HEK293 (cell line): ENCODE measurements around the gene LPIN1.

Source experiments
- CTCF ChIA-PET: fragments of 350-600 bp; formaldehyde crosslinking; extraction: SDS; loops from one replicate; lab custom pipeline; 2021; ENCODE audit warnings: antibody characterized with exemption; lab: Yijun Ruan, JAX
- POLR2A ChIA-PET: fragments of 300-600 bp; formaldehyde crosslinking; extraction: SDS; loops from one replicate; lab custom pipeline; 2020; ENCODE audit warnings: antibody characterized with exemption, inconsistent platforms; lab: Yijun Ruan, JAX
- H3K27ac ChIP-seq: fragments of 200-500 bp; sonication (Bioruptor generic); 2 replicates; pipeline ENCODE4 v1.5.1; 2014; ENCODE audit warnings: low read depth, low read length, control low read depth, inconsistent platforms; ENCODE audit errors: extremely low read depth
- H3K36me3 ChIP-seq, 2 experiments: fragments of 200-500 bp in 1 of 2; sonication (Bioruptor generic) in 1 of 2; 1 replicate in 1 of 2; 2 replicates in 1 of 2; pipeline ENCODE4 v1.5.1; 2014 to 2017; ENCODE audit warnings: inconsistent platforms in 2 of 2, low read length in 2 of 2; ENCODE audit not compliant: control insufficient read depth in 2 of 2, insufficient read depth in 1 of 2
- H3K4me1 ChIP-seq: fragments of 200-500 bp; sonication (Bioruptor generic); 2 replicates; pipeline ENCODE4 v1.5.1; 2014; ENCODE audit warnings: mild to moderate bottlenecking, low read length, inconsistent platforms; ENCODE audit not compliant: control insufficient read depth, insufficient read depth
- H3K4me3 ChIP-seq: 2 replicates; pipeline ENCODE4 v1.5.1; 2011; ENCODE audit warnings: low read depth, mild to moderate bottlenecking, control low read depth, low read length, moderate library complexity
- H3K9me3 ChIP-seq: fragments of 200-500 bp; sonication (Bioruptor generic); 2 replicates; pipeline ENCODE4 v1.5.1; 2014; ENCODE audit warnings: low read depth, low read length, inconsistent platforms; ENCODE audit not compliant: control insufficient read depth, insufficient read depth
- GLIS2 ChIP-seq: fragments of 450-650 bp; formaldehyde crosslinking; IDR thresholded peaks from 2 replicates; pipeline ENCODE4 v1.5.1; 2016; ENCODE audit warnings: missing biosample characterization, missing genetic modification characterization
- KLF10 ChIP-seq: fragments of 450-650 bp; IDR thresholded peaks from 2 replicates; pipeline ENCODE4 v1.5.1; 2018; ENCODE audit warnings: missing biosample characterization, mild to moderate bottlenecking, missing genetic modification characterization
- SALL2 ChIP-seq: fragments of 450-650 bp; formaldehyde crosslinking; IDR thresholded peaks from 2 replicates; pipeline ENCODE4 v1.5.0; 2017; ENCODE audit warnings: missing biosample characterization, mild to moderate bottlenecking, missing genetic modification characterization, borderline replicate concordance
- SP7 ChIP-seq: fragments of 450-650 bp; formaldehyde crosslinking; IDR thresholded peaks from 2 replicates; pipeline ENCODE4 v1.5.1; 2016; ENCODE audit warnings: missing biosample characterization, missing genetic modification characterization
- TCF7L2 ChIP-seq: IDR thresholded peaks from 2 replicates; pipeline ENCODE4 v1.6.1; 2011; ENCODE audit warnings: low read depth, mild to moderate bottlenecking, inconsistent platforms, low read length, moderate library complexity, borderline replicate concordance
- WT1 ChIP-seq: fragments of 450-650 bp; formaldehyde crosslinking; IDR thresholded peaks from 2 replicates; pipeline ENCODE4 v1.5.1; 2016; ENCODE audit warnings: missing biosample characterization, missing genetic modification characterization
- ZBTB17 ChIP-seq: fragments of 450-650 bp; formaldehyde crosslinking; IDR thresholded peaks from 2 replicates; pipeline ENCODE4 v1.5.1; 2016; ENCODE audit warnings: missing biosample characterization, missing genetic modification characterization
- ZIC2 ChIP-seq: fragments of 450-650 bp; formaldehyde crosslinking; IDR thresholded peaks from 2 replicates; pipeline ENCODE4 v1.5.1; 2016; ENCODE audit warnings: missing biosample characterization, missing genetic modification characterization
- ZNF121 ChIP-seq: fragments of 450-650 bp; formaldehyde crosslinking; IDR thresholded peaks from 2 replicates; pipeline ENCODE4 v1.5.1; 2016; ENCODE audit warnings: missing biosample characterization, missing genetic modification characterization
- ZNF19 ChIP-seq: fragments of 450-650 bp; formaldehyde crosslinking; IDR thresholded peaks from 2 replicates; pipeline ENCODE4; 2016; ENCODE audit warnings: missing biosample characterization, missing genetic modification characterization, low read depth
- ZNF223 ChIP-seq: fragments of 450-650 bp; formaldehyde crosslinking; IDR thresholded peaks from 2 replicates; pipeline ENCODE4 v1.5.1; 2016; ENCODE audit warnings: missing biosample characterization, missing genetic modification characterization
- ZNF335 ChIP-seq: fragments of 450-650 bp; formaldehyde crosslinking; conservative IDR thresholded peaks from 2 replicates; pipeline ENCODE4 v1.5.1; 2016; ENCODE audit warnings: missing biosample characterization, missing genetic modification characterization
- ZNF341 ChIP-seq: fragments of 450-650 bp; formaldehyde crosslinking; IDR thresholded peaks from 2 replicates; pipeline ENCODE4; 2016; ENCODE audit warnings: low read depth, missing biosample characterization, missing genetic modification characterization
- ZNF560 ChIP-seq: fragments of 450-650 bp; formaldehyde crosslinking; IDR thresholded peaks from 2 replicates; pipeline ENCODE4 v1.5.1; 2017; ENCODE audit warnings: missing biosample characterization, missing genetic modification characterization, borderline replicate concordance
- ZNF600 ChIP-seq: fragments of 450-650 bp; formaldehyde crosslinking; IDR thresholded peaks from 2 replicates; pipeline ENCODE4 v1.5.1; 2016; ENCODE audit warnings: missing biosample characterization, missing genetic modification characterization
- ZNF660 ChIP-seq: fragments of 450-650 bp; IDR thresholded peaks from 2 replicates; pipeline ENCODE4 v1.5.1; 2018; ENCODE audit warnings: missing biosample characterization, mild to moderate bottlenecking, missing genetic modification characterization
- ZNF843 ChIP-seq: fragments of 450-650 bp; formaldehyde crosslinking; IDR thresholded peaks from 2 replicates; pipeline ENCODE4 v1.5.1; 2016; ENCODE audit warnings: missing biosample characterization, missing genetic modification characterization
- ZSCAN23 ChIP-seq: fragments of 450-650 bp; formaldehyde crosslinking; IDR thresholded peaks from 2 replicates; pipeline ENCODE4 v1.5.1; 2016; ENCODE audit warnings: missing biosample characterization, missing genetic modification characterization
- TF ChIP-seq, protein P1 (sequence below): fragments of 450-650 bp; formaldehyde crosslinking; IDR thresholded peaks from 2 replicates; pipeline ENCODE4 v1.5.1; 2016; ENCODE audit warnings: missing biosample characterization, missing genetic modification characterization
- TF ChIP-seq, protein P2 (sequence below): fragments of 450-650 bp; formaldehyde crosslinking; IDR thresholded peaks from 2 replicates; pipeline ENCODE4 v1.5.1; 2017; ENCODE audit warnings: missing biosample characterization, missing genetic modification characterization
- TF ChIP-seq, protein P3 (sequence below): fragments of 450-650 bp; formaldehyde crosslinking; IDR thresholded peaks from 2 replicates; pipeline ENCODE4 v1.5.1; 2016; ENCODE audit warnings: missing biosample characterization, missing genetic modification characterization, borderline replicate concordance
- TF ChIP-seq, protein P4 (sequence below): fragments of 450-650 bp; formaldehyde crosslinking; IDR thresholded peaks from 2 replicates; pipeline ENCODE4 v1.5.1; 2016; ENCODE audit warnings: missing biosample characterization, missing genetic modification characterization

The LPIN1 gene

DNA sequence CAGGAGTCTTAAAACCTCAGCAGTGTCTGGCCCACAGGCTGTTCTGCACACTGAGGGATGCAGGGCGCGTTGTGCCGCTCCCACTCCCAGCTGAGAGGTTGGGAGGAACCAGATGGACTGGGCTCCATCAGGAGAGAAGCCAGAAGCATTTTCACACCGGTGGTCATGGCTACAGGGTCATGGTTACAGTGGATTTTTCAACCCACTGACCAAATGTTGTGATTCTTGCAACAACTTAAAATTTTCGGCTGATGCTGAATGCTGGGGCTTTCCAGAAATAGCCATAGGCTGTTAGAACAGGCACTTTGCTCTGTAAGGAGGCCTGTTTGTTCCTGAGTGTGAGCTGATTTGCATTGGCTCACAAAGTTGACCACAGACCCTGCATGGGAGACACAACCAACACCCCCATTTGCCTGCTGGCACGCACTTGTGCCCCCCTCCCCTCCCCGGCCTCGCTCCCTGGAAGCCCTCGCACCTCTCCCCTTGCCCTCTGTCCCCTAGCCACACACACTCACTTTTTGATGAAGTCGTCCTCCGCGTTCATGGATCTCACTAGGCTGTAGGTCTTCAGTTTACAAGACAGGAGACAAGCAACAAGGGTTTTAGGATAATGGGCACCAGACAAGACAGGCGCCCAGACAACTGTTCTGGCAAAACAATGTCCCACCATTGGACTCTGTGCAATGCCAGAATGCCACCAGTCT lies 3.4 kb downstream of the LPIN1 start:
- H3K9me3 ChIP-seq: no peaks in the 10 kb centered on the region
- no peaks in the 10 kb centered on the region for H3K36me3 ChIP-seq
- TF ChIP-seq SP7 (tag by site-specific recombination) (no peak), ZNF341 (tag by site-specific recombination) (peak; percentile 57), ZNF600 (tag by site-specific recombination) (peak; percentile 71; the same call in 1 of the 2 replicates), ZNF121 (tag by site-specific recombination) (no peak), ZNF335 (tag by site-specific recombination) (peak; percentile 51), ZIC2 (peak; percentile 16; the same call in 1 of the 2 replicates), WT1 (tag by site-specific recombination) (no peak)
- TF ChIP-seq, protein P1, sequence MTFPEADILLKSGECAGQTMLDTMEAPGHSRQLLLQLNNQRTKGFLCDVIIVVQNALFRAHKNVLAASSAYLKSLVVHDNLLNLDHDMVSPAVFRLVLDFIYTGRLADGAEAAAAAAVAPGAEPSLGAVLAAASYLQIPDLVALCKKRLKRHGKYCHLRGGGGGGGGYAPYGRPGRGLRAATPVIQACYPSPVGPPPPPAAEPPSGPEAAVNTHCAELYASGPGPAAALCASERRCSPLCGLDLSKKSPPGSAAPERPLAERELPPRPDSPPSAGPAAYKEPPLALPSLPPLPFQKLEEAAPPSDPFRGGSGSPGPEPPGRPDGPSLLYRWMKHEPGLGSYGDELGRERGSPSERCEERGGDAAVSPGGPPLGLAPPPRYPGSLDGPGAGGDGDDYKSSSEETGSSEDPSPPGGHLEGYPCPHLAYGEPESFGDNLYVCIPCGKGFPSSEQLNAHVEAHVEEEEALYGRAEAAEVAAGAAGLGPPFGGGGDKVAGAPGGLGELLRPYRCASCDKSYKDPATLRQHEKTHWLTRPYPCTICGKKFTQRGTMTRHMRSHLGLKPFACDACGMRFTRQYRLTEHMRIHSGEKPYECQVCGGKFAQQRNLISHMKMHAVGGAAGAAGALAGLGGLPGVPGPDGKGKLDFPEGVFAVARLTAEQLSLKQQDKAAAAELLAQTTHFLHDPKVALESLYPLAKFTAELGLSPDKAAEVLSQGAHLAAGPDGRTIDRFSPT (tag by site-specific recombination): 0 out of 2 replicates have a peak, but pooled peaks have one; percentile 7
- TF ChIP-seq, all 188 proteins: peak for 5
- H3K27ac ChIP-seq: no peak overlapping the region
- CTCF ChIA-PET: interaction anchor here (1.0 to 5.8 kb wide), 4 partner anchors 8 to 165 kb away, joined by 4 to 23 read pairs (median 6); no protein-coding TSS in a partner anchor
- POLR2A ChIA-PET: interaction anchor here (0.9 kb wide), 1 partner anchor 15 kb away, joined by 3 read pairs; no protein-coding TSS in a partner anchor
- H3K4me1 ChIP-seq: peaks cover 29% of the 10 kb centered on the region
- H3K4me3 ChIP-seq: no peak overlapping the region

DNA sequence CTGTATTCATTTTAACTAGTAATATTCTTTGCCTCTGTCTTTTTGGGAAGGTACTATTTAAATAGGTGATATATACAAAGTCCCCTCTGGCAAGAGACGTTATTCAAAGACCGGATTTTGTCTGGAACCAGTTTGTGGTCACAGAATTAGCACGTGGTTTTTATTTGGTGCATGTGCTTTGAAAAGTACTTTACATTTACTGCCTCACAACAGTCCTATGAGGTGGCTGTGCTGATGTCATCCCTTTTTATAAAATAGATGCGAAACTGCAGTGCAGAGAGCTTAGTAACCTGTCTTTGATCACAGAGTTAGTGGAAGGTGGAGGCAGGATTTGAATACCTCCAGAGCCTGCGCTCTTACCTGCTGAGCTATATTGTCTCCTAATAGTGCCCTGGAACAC lies 4.0 kb downstream of the LPIN1 start:
- Histone ChIP-seq H3K9me3 (no peaks in the 10 kb centered on the region), H3K4me1 (peaks cover 29% of the 10 kb centered on the region), H3K4me3 (no peak overlapping the region), H3K27ac (no peak overlapping the region), H3K36me3 (no peaks in the 10 kb centered on the region)
- CTCF ChIA-PET: interaction anchor here (1.0 to 5.8 kb wide), 5 partner anchors 8 to 166 kb away, joined by 4 to 23 read pairs (median 6); no protein-coding TSS in a partner anchor
- POLR2A ChIA-PET: interaction anchor here (0.7 to 1.1 kb wide), 3 partner anchors 10 to 85 kb away, joined by 3 read pairs; no protein-coding TSS in a partner anchor
- TF ChIP-seq ZNF335 (tag by site-specific recombination) (0 out of 2 replicates have a peak, but pooled peaks have one; percentile 7), ZNF223 (tag by site-specific recombination) (no peak), ZNF19 (tag by site-specific recombination) (no peak), ZBTB17 (tag by site-specific recombination) (peak; percentile 64; the same call in 1 of the 2 replicates), ZNF660 (tag by site-specific recombination) (0 out of 2 replicates have a peak, but pooled peaks have one; percentile 35), TCF7L2 (no peak), ZNF560 (no peak), SALL2 (no peak), ZSCAN23 (no peak), ZNF843 (tag by site-specific recombination) (no peak), KLF10 (peak; percentile 72), GLIS2 (tag by site-specific recombination) (no peak)
- TF ChIP-seq, protein P2, sequence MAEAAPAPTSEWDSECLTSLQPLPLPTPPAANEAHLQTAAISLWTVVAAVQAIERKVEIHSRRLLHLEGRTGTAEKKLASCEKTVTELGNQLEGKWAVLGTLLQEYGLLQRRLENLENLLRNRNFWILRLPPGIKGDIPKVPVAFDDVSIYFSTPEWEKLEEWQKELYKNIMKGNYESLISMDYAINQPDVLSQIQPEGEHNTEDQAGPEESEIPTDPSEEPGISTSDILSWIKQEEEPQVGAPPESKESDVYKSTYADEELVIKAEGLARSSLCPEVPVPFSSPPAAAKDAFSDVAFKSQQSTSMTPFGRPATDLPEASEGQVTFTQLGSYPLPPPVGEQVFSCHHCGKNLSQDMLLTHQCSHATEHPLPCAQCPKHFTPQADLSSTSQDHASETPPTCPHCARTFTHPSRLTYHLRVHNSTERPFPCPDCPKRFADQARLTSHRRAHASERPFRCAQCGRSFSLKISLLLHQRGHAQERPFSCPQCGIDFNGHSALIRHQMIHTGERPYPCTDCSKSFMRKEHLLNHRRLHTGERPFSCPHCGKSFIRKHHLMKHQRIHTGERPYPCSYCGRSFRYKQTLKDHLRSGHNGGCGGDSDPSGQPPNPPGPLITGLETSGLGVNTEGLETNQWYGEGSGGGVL (tag by site-specific recombination): no peak
- TF ChIP-seq, protein P3, sequence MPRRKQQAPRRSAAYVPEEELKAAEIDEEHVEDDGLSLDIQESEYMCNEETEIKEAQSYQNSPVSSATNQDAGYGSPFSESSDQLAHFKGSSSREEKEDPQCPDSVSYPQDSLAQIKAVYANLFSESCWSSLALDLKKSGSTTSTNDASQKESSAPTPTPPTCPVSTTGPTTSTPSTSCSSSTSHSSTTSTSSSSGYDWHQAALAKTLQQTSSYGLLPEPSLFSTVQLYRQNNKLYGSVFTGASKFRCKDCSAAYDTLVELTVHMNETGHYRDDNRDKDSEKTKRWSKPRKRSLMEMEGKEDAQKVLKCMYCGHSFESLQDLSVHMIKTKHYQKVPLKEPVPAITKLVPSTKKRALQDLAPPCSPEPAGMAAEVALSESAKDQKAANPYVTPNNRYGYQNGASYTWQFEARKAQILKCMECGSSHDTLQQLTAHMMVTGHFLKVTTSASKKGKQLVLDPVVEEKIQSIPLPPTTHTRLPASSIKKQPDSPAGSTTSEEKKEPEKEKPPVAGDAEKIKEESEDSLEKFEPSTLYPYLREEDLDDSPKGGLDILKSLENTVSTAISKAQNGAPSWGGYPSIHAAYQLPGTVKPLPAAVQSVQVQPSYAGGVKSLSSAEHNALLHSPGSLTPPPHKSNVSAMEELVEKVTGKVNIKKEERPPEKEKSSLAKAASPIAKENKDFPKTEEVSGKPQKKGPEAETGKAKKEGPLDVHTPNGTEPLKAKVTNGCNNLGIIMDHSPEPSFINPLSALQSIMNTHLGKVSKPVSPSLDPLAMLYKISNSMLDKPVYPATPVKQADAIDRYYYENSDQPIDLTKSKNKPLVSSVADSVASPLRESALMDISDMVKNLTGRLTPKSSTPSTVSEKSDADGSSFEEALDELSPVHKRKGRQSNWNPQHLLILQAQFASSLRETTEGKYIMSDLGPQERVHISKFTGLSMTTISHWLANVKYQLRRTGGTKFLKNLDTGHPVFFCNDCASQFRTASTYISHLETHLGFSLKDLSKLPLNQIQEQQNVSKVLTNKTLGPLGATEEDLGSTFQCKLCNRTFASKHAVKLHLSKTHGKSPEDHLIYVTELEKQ (tag by site-specific recombination): no peak
- TF ChIP-seq, protein P1 (tag by site-specific recombination): 0 out of 2 replicates have a peak, but pooled peaks have one; percentile 6
- TF ChIP-seq, protein P4, sequence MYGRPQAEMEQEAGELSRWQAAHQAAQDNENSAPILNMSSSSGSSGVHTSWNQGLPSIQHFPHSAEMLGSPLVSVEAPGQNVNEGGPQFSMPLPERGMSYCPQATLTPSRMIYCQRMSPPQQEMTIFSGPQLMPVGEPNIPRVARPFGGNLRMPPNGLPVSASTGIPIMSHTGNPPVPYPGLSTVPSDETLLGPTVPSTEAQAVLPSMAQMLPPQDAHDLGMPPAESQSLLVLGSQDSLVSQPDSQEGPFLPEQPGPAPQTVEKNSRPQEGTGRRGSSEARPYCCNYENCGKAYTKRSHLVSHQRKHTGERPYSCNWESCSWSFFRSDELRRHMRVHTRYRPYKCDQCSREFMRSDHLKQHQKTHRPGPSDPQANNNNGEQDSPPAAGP (tag by site-specific recombination): no peak
